ENCODE data around the gene FRAT1. TPM values are rescaled to one million over a fixed set of nuclear protein-coding genes. Genes with fewer than 3 reads are reported as not detected.
"Not testable (repeated sequence)": the region's sequence is repeated elsewhere in the genome, so short reads cannot be mapped to it uniquely, and the experiment has no call there.

FRAT1 gene
- total and polyA plus RNA-seq, 11 donors = 1.1 to 5.2 (median 4.3) TPM

DNA sequence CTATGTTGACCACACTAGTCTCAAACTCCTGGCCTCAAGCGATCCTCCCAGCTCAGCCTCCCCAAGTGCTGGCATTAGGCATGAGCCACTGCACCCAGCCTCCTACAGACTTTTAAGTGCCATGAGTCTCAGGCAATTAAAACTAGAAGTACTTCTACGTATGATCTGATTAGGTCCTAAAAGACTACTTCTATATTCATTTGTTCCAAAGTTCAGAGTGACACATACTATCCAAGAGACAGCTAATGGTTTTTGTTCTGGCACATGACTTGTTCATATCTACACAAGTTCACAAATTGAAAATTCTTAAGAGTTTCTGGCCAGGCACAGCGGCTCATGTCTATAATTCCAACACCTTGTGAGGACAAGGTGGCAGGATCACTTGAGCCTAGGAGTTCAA is 38.3 kb upstream of the FRAT1 start:
- DNase-seq (no peak), ATAC-seq (no peak)
- WGBS, 4 donors = 76 to 92% (median 91%) methylated on average over 3 of the region's 3 CpGs
- intact Hi-C loops (cut with DNase I) = loop anchor here in 2 of 10 donors (5.0 kb wide), 3 partner anchors 37 to 57 kb away; partner anchors contain the start of genes FRAT1 (in 1 of the 2) and FRAT2 (in 1 of the 2)
- Histone ChIP-seq H3K27me3 (no peaks in the 10 kb centered on the region), H3K4me3 (no peak overlapping the region), H3K4me1 (peaks cover 0 to 25% (median 11%) of the 10 kb centered on the region in 12 donors), H3K36me3 (no peaks in the 10 kb centered on the region), H3K9me3 (no peaks in the 10 kb centered on the region), H3K27ac (no peak overlapping the region)
- TF ChIP-seq, protein P1, sequence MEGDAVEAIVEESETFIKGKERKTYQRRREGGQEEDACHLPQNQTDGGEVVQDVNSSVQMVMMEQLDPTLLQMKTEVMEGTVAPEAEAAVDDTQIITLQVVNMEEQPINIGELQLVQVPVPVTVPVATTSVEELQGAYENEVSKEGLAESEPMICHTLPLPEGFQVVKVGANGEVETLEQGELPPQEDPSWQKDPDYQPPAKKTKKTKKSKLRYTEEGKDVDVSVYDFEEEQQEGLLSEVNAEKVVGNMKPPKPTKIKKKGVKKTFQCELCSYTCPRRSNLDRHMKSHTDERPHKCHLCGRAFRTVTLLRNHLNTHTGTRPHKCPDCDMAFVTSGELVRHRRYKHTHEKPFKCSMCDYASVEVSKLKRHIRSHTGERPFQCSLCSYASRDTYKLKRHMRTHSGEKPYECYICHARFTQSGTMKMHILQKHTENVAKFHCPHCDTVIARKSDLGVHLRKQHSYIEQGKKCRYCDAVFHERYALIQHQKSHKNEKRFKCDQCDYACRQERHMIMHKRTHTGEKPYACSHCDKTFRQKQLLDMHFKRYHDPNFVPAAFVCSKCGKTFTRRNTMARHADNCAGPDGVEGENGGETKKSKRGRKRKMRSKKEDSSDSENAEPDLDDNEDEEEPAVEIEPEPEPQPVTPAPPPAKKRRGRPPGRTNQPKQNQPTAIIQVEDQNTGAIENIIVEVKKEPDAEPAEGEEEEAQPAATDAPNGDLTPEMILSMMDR (IDR thresholded peaks at IDR 0.05) = no peak
- TF ChIP-seq POLR2A (IDR thresholded peaks at IDR 0.05) = no peak

GRCh38 chr10:97290076-97290475 is 29.0 kb upstream of the FRAT1 start:
- not testable (repeated sequence) for DNase-seq, ATAC-seq
- 90 to 96% (median 94%) methylated on average over 13 of the region's 13 CpGs for WGBS, 4 donors

DNA sequence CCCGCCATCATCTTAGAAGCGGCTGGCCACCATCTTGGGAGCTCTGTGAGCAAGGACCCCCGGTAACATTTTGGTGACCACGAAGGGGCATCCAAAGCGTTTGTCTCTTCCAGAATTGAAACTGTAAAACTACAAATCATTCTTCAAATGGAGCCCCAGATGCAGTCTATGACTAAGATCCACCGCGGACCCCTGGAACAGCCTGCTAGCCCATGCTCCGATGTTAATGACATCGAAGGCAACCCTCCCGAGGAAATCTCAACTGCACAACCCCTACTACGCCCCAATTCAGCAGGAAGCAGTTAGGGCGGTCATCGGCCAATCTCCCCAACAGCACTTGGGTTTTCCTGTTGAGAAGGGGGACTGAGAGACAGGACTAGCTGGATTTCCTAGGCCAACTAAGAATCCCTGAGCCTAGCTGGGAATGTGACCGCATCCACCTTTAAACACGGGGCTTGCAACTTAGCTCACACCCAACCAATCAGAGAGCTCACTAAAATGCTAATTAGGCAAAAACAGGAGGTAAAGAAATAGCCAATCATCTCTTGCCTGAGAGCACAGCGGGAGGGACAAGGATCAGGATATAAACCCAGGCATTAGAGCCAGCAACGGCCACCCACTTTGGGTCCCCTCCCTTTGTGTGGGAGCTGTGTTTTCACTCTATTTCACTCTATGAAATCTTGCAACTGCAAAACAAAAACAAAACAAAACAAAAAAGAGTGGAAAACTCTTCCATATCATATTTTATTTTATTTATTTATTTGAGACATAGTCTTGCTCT is 28.3 kb upstream of the FRAT1 start:
- not testable (repeated sequence) for H3K27ac ChIP-seq, H3K27me3 ChIP-seq, H3K9me3 ChIP-seq, DNase-seq, ATAC-seq, H3K4me3 ChIP-seq
- H3K36me3 ChIP-seq = peaks cover 0 to 15% (median 9%) of the 10 kb centered on the region in 9 donors
- H3K4me1 ChIP-seq = peaks cover 0 to 12% (median 8%) of the 10 kb centered on the region in 12 donors
- intact Hi-C loops (cut with DNase I) = loop anchor here in 6 of 10 donors (5.0 kb wide), 3 partner anchors 37 to 458 kb away; partner anchors contain the start of genes FRAT2 (in 4 of the 6) and LCOR (in 1 of the 6)
- 93 to 96% (median 94%) methylated on average over 13 to 17 of the region's 17 CpGs for WGBS, 4 donors

More at GRCh38 chr10:97290076-97290475, 29.0 kb upstream of the FRAT1 start:
- peaks cover 0 to 12% (median 8%) of the 10 kb centered on the region in 12 donors for H3K4me1 ChIP-seq
- intact Hi-C loops (cut with DNase I) = loop anchor here in 6 of 10 donors (5.0 kb wide), 3 partner anchors 37 to 458 kb away; partner anchors contain the start of genes FRAT2 (in 4 of the 6) and LCOR (in 1 of the 6)
- H3K27ac ChIP-seq, H3K27me3 ChIP-seq, H3K4me3 ChIP-seq, H3K9me3 ChIP-seq: not testable (repeated sequence)
- H3K36me3 ChIP-seq = peaks cover 0 to 15% (median 9%) of the 10 kb centered on the region in 9 donors

GRCh38 chr10:97291357-97292096 is 27.5 kb upstream of the FRAT1 start:
- peak overlapping the region; percentile 70 to 100 (median 90) for H3K4me3 ChIP-seq
- H3K9me3 ChIP-seq = no peaks in the 10 kb centered on the region
- DNase-seq (no peak), ATAC-seq (peak in 1 of 4 donors; percentile 5)
- H3K27me3 ChIP-seq = no peaks in the 10 kb centered on the region
- TF ChIP-seq, protein P1 (IDR thresholded peaks at IDR 0.05) = no peak
- no peak for TF ChIP-seq POLR2A (IDR thresholded peaks at IDR 0.05)
- intact Hi-C loops (cut with DNase I) = loop anchor here in 7 of 10 donors (1.0 to 5.0 kb wide), 5 partner anchors 27 to 459 kb away; partner anchors contain the start of genes FRAT2 (in 5 of the 7), FRAT1 (in 1 of the 7) and LCOR (in 1 of the 7)
- peaks cover 0 to 12% (median 8%) of the 10 kb centered on the region in 12 donors for H3K4me1 ChIP-seq
- peak overlapping the region; percentile 75 to 98 (median 95) for H3K27ac ChIP-seq
- H3K36me3 ChIP-seq = peaks cover 0 to 15% (median 9%) of the 10 kb centered on the region in 9 donors
- WGBS, 4 donors = 57 to 64% (median 61%) methylated on average over 25 of the region's 25 CpGs
